Large intestine (tissue), 3 donors: Measurements from ENCODE around the gene TMEM54. TPM values are rescaled to one million over a fixed set of nuclear protein-coding genes. Genes with fewer than 3 reads are reported as not detected.

Experiments
- DNase-seq, 2 donors: peaks; one replicate each; pipeline versions ENCODE4 v3.0.0 to v3.0.0-alpha.2; 2013
- H3K27ac ChIP-seq: one replicate; pipeline ENCODE4 v1.5.1; 2013; ENCODE audit warnings: low read length
- H3K27me3 ChIP-seq: 2 replicates; pipeline ENCODE4 v1.6.1; 2013; ENCODE audit warnings: low read length; ENCODE audit not compliant: control insufficient read depth, insufficient read depth
- H3K36me3 ChIP-seq: 2 replicates; pipeline ENCODE4 v1.6.1; 2013; ENCODE audit warnings: low read length; ENCODE audit not compliant: control insufficient read depth, insufficient read depth
- H3K4me1 ChIP-seq: one replicate; pipeline ENCODE4 v1.6.1; 2013; ENCODE audit warnings: low read length; ENCODE audit not compliant: control insufficient read depth, insufficient read depth
- H3K4me3 ChIP-seq: one replicate; pipeline ENCODE4 v1.5.1; 2013; ENCODE audit warnings: low read length
- H3K9me3 ChIP-seq: one replicate; pipeline ENCODE4 v1.6.1; 2013; ENCODE audit warnings: mild to moderate bottlenecking, low read depth, low read length, moderate library complexity; ENCODE audit not compliant: control insufficient read depth
- WGBS: methylation state at CpG from one replicate; pipeline ENCODE4 v1.1.5; 2013; ENCODE audit warnings: low lambda C conversion rate; ENCODE audit not compliant: insufficient coverage; 5-methylcytosine and 5-hydroxymethylcytosine counted together
- polyA plus RNA-seq: library from polyadenylated mRNA; unstranded; fragments of 120-200 nt; gene quantifications from one replicate; pipeline ENCODE4 v1.2.1, GENCODE V29; 2013

Gene TMEM54
- polyA plus RNA-seq, 1 donor: 27.7 TPM

DNA sequence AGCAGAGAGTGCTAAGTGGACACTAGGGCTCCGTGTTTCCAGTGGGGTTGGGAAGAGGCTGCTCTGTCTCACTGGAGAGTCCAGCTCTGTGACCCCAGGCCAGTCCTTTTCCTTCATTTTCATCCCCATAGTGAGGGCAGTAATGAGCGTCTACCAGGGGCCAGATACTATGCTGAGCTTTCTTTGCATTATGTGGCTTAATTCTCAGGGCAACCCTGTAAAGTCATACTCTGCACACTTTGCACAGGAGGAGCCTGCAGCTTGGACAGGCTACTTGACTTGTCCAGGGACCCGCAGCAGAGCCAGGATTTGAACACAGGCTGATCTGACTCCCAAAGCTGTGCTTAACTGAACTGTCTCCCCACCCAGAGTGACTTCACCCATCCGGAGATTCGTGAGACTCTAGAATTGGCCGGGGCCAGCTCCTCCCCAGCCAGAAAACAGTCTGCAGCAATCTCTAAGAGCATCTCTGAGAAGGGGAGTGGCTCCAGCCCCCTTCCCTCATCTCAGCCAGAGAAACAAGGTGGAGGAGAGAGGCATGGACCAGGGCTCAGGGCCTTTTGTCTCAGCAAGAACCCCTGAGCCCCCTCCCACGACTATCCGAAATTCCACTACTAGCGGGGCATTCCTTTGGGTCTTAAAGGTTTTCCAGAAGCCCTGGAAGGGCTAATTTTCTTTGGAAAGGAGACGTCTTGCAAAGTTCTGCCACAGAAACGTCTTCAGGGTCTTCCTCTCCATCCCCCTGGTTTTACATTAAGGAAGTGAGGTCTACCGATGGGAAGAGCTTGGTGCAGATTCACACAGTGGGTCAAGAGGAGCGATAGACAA lies 29.6 kb downstream of the TMEM54 start:
- no peaks in the 10 kb centered on the region for H3K9me3 ChIP-seq
- DNase-seq: no peak
- peaks cover 4% of the 10 kb centered on the region for H3K36me3 ChIP-seq
- peaks cover 22% of the 10 kb centered on the region for H3K27me3 ChIP-seq
- peaks cover 10% of the 10 kb centered on the region for H3K4me1 ChIP-seq
- no peak overlapping the region for H3K27ac ChIP-seq
- peak overlapping the region; percentile 37 for H3K4me3 ChIP-seq
- WGBS: no CpG with 5 or more reads among the region's 13 CpGs

DNA sequence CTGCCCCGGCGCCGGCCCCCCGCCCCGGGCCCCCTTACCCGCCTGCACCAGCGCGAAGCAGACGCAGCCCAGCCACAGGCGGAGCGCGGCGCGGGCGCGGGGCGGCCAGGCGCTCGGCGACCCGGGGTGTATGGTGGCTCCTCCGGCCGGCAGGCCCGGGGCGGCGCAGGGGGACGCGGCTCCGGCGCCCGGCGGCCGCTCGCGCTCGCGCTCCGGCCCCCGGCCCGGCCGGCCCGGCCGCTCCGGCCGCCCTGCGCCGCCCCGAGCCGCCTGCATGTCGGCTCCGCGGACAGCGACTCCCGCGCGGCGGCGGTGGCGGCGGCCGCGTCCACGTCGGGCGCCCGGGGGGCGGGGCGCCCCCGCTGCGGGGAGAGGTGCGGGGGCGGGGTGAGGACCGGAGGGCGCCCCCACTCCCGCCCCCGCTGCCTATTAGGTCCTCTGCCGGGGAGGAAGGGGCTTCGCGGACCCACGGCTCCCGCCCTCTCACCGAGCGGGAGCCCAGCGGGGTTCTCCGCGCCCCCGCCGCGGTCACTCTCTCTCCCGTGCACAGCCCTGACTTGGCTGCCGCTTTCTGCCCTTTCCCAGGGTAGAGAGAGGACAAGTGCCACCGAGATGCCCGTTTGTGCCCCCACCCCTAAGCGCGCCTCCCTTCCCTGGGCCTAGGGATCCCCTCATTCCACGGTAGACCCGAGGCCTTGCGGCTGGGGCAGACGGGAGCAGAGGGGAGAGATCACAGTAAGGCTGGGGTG lies 30.4 kb downstream of the TMEM54 start, which contains the start of gene FNDC5:
FNDC5 (minus strand) TSS at position 298 of the 749 bp plus-strand sequence.
- no peak within 1 kb of the TSS for H3K27ac ChIP-seq

GRCh38 chr1:32869923-32870614 lies 31.1 kb downstream of the TMEM54 start:
- peak overlapping the region; percentile 32 for H3K4me3 ChIP-seq
- no peaks in the 10 kb centered on the region for H3K9me3 ChIP-seq
- peak in 1 of 2 donors; percentile 41 for DNase-seq
- peaks cover 10% of the 10 kb centered on the region for H3K4me1 ChIP-seq
- no CpG with 5 or more reads among the region's 16 CpGs for WGBS
- no peak overlapping the region for H3K27ac ChIP-seq
- peaks cover 4% of the 10 kb centered on the region for H3K36me3 ChIP-seq
- peaks cover 22% of the 10 kb centered on the region for H3K27me3 ChIP-seq

More for the DNA sequence above, 30.4 kb downstream of the TMEM54 start, which contains the start of gene FNDC5:
- Histone ChIP-seq H3K4me3 (peak within 1 kb of the TSS; percentile 37), H3K27me3 (peaks cover 22% of the 10 kb centered on the region), H3K9me3 (no peaks in the 10 kb centered on the region), H3K36me3 (peaks cover 4% of the 10 kb centered on the region), H3K4me1 (peaks cover 10% of the 10 kb centered on the region)
- peak in 1 of 2 donors; percentile 44 for DNase-seq
- no CpG with 5 or more reads among the region's 99 CpGs for WGBS

- Histone ChIP-seq H3K9me3 (no peaks in the 10 kb centered on the region), H3K4me3 (no peak overlapping the region), H3K27ac (no peak overlapping the region), H3K4me1 (peaks cover 10% of the 10 kb centered on the region), H3K36me3 (peaks cover 4% of the 10 kb centered on the region), H3K27me3 (peaks cover 22% of the 10 kb centered on the region)
- no CpG with 5 or more reads among the region's 9 CpGs for WGBS
- no peak for DNase-seq
Observed at GRCh38 chr1:32868806-32869455, 32.3 kb downstream of the TMEM54 start.

DNA sequence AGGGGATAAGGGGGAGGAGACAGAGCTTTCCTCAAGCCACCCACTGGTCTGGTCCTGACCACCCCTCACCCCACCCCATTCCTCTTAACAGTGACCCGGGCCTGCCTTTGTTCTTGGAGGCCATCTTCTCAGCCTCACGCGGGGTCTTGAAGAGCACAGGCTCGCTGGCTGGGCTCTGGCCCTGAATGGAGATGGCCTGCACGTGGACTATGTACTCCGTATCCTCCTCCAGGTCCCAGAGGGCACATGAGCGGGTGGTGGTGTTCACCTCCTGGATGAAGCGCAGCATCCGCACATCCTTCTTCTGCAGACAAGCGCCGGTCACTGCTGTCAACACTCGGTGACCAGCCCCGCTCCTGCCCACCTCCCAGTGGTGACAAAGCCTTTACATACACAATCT lies 33.1 kb downstream of the TMEM54 start:
- Histone ChIP-seq H3K4me3 (no peak overlapping the region), H3K4me1 (peaks cover 10% of the 10 kb centered on the region), H3K36me3 (peaks cover 12% of the 10 kb centered on the region), H3K27ac (no peak overlapping the region), H3K27me3 (peaks cover 22% of the 10 kb centered on the region), H3K9me3 (no peaks in the 10 kb centered on the region)
- no peak for DNase-seq
- WGBS: no CpG with 5 or more reads among the region's 13 CpGs

DNA sequence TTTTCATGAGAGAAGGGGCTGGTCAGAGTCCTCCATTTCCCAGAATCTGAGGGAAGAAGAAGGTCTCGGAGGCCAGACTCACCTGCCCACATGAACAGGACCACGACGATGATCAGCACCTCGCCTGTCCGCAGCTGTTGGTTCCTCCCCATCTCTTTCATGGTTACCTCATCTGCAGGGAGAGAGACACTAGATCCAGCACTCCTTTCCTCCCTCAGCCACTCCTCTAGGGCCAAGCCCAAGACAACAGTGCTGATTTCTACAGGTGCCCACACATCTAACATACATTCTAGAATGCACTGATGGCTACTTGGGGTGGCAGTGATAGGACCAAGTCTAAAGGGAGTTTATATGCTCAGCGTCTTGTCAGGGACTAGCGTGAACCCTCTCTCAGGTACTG lies 33.5 kb downstream of the TMEM54 start:
- WGBS: no CpG with 5 or more reads among the region's 7 CpGs
- H3K36me3 ChIP-seq: peaks cover 12% of the 10 kb centered on the region
- DNase-seq: no peak

DNA sequence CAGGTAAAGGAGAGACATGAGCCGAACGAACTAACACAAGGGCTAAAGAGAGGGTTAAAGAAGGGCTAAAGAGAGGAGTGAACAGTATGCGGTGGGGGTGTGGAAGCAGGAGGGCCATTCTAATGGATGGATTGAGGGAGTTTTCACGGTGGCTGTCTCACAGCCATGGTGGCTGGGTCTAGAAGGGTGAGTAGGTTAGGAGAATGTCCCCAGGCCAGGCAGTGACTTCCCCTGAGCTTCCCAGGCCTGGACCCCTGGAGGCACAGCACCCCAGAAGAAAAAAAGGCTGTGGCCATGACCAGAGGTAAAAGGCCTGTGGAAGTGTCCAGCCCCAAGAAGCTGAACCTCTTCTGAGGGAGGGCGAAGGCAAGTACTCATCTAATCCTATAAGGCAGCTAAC lies 34.0 kb downstream of the TMEM54 start:
- Histone ChIP-seq H3K27me3 (peaks cover 20% of the 10 kb centered on the region), H3K9me3 (no peaks in the 10 kb centered on the region), H3K4me3 (no peak overlapping the region), H3K4me1 (peaks cover 10% of the 10 kb centered on the region), H3K27ac (no peak overlapping the region), H3K36me3 (peaks cover 12% of the 10 kb centered on the region)
- WGBS: 100% methylated on average over 1 of the region's 5 CpGs
- no peak for DNase-seq

More for the DNA sequence above, 33.5 kb downstream of the TMEM54 start:
- H3K9me3 ChIP-seq: no peaks in the 10 kb centered on the region
- peaks cover 22% of the 10 kb centered on the region for H3K27me3 ChIP-seq
- H3K4me3 ChIP-seq: no peak overlapping the region
- H3K4me1 ChIP-seq: peaks cover 10% of the 10 kb centered on the region
- no peak overlapping the region for H3K27ac ChIP-seq

- WGBS: 100% methylated on average over 1 of the region's 3 CpGs
- H3K27ac ChIP-seq: no peak overlapping the region
- H3K27me3 ChIP-seq: peaks cover 7% of the 10 kb centered on the region
- H3K4me1 ChIP-seq: peaks cover 7% of the 10 kb centered on the region
- no peak for DNase-seq
- no peaks in the 10 kb centered on the region for H3K9me3 ChIP-seq
- H3K4me3 ChIP-seq: no peak overlapping the region
- H3K36me3 ChIP-seq: peaks cover 12% of the 10 kb centered on the region
Observed at GRCh38 chr1:32865639-32866405, 35.4 kb downstream of the TMEM54 start.

GRCh38 chr1:32864375-32865019 lies 36.7 kb downstream of the TMEM54 start:
- Histone ChIP-seq H3K9me3 (no peaks in the 10 kb centered on the region), H3K27me3 (no peaks in the 10 kb centered on the region), H3K4me1 (no peaks in the 10 kb centered on the region), H3K36me3 (peaks cover 12% of the 10 kb centered on the region), H3K4me3 (no peak overlapping the region), H3K27ac (no peak overlapping the region)
- DNase-seq: no peak
- no CpG with 5 or more reads among the region's 8 CpGs for WGBS
